ENCODE data around the gene CXCL13. TPM values are rescaled to one million over a fixed set of nuclear protein-coding genes. Genes with fewer than 3 reads are reported as not detected.

CXCL13 gene
- total RNA-seq, 1 experiment from 2014 or later: not detected

- TF ChIP-seq ATF2 (CRISPR knock-in tag; IDR thresholded peaks at IDR 0.05; ENCODE audit: borderline replicate concordance, low read depth) (no peak), ZNF512 (CRISPR knock-in tag; IDR thresholded peaks at IDR 0.05; ENCODE audit: borderline replicate concordance) (no peak), CREM (CRISPR knock-in tag; IDR thresholded peaks at IDR 0.05) (no peak), ATF1 (CRISPR knock-in tag; IDR thresholded peaks at IDR 0.05) (no peak)
- TF ChIP-seq, protein P1, sequence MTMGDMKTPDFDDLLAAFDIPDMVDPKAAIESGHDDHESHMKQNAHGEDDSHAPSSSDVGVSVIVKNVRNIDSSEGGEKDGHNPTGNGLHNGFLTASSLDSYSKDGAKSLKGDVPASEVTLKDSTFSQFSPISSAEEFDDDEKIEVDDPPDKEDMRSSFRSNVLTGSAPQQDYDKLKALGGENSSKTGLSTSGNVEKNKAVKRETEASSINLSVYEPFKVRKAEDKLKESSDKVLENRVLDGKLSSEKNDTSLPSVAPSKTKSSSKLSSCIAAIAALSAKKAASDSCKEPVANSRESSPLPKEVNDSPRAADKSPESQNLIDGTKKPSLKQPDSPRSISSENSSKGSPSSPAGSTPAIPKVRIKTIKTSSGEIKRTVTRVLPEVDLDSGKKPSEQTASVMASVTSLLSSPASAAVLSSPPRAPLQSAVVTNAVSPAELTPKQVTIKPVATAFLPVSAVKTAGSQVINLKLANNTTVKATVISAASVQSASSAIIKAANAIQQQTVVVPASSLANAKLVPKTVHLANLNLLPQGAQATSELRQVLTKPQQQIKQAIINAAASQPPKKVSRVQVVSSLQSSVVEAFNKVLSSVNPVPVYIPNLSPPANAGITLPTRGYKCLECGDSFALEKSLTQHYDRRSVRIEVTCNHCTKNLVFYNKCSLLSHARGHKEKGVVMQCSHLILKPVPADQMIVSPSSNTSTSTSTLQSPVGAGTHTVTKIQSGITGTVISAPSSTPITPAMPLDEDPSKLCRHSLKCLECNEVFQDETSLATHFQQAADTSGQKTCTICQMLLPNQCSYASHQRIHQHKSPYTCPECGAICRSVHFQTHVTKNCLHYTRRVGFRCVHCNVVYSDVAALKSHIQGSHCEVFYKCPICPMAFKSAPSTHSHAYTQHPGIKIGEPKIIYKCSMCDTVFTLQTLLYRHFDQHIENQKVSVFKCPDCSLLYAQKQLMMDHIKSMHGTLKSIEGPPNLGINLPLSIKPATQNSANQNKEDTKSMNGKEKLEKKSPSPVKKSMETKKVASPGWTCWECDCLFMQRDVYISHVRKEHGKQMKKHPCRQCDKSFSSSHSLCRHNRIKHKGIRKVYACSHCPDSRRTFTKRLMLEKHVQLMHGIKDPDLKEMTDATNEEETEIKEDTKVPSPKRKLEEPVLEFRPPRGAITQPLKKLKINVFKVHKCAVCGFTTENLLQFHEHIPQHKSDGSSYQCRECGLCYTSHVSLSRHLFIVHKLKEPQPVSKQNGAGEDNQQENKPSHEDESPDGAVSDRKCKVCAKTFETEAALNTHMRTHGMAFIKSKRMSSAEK (CRISPR knock-in tag; IDR thresholded peaks at IDR 0.05; ENCODE audit: borderline replicate concordance): no peak
These were observed 15.6 kb downstream of the CXCL13 start (continued) for GRCh38 chr4:77621254-77621653.

- H3K4me3 Mint-ChIP-seq: no peak overlapping the region
- no peak for TF ChIP-seq IRF2 (CRISPR knock-in tag; IDR thresholded peaks at IDR 0.05; ENCODE audit: borderline replicate concordance, low read depth)
These were observed 17.5 kb downstream of the CXCL13 start for GRCh38 chr4:77623091-77623490.

DNA sequence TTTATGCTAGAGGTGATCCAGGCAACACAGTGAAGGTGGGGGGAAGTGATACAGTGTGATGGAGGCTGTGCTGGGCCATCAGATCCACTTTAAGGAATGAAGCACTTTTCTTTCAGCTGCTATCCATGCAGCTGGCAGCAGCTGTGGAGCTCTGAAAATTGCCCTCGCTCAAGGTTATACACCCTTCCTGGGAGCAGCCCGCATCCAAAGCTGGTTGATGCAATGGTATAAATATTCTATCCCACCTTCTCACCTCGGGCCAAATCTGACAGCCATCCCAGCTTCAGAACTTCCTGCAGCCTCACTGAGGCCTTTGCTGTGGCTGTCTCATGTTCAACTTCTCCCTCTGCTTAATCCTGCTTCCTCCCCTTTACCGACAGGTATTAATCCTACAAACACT, 18.6 kb downstream of the CXCL13 start:
- no peaks in the 10 kb centered on the region for H3K27me3 Mint-ChIP-seq (ENCODE audit: low read depth)
- no peaks in the 10 kb centered on the region for H3K36me3 Mint-ChIP-seq
- H3K4me1 Mint-ChIP-seq: no peaks in the 10 kb centered on the region; the same call in 1 of the 2 replicates
- no peak overlapping the region for H3K27ac Mint-ChIP-seq
- DNase-seq (ENCODE audit: low spot score) (no peak), ATAC-seq (no peak)
- ChIA-PET CTCF (interaction anchor here (1.5 kb wide), 1 partner anchor 74 kb away, joined by 3 read pairs; no protein-coding TSS in a partner anchor), POLR2A (no interaction called here)
- H3K4me3 Mint-ChIP-seq: no peak overlapping the region
- H3K9me3 Mint-ChIP-seq: no peaks in the 10 kb centered on the region
- TF ChIP-seq E2F5 (CRISPR knock-in tag; IDR thresholded peaks at IDR 0.05): no peak
- no peak for TF ChIP-seq TEAD4 (CRISPR knock-in tag; IDR thresholded peaks at IDR 0.05)
- TF ChIP-seq JUN (CRISPR knock-in tag; IDR thresholded peaks at IDR 0.05): no peak
- no peak for TF ChIP-seq MXD4 (CRISPR knock-in tag; IDR thresholded peaks at IDR 0.05; ENCODE audit: borderline replicate concordance)
- TF ChIP-seq ATF2 (CRISPR knock-in tag; IDR thresholded peaks at IDR 0.05; ENCODE audit: borderline replicate concordance, low read depth): no peak
- TF ChIP-seq ESRRA (CRISPR knock-in tag; IDR thresholded peaks at IDR 0.05; ENCODE audit: borderline replicate concordance): no peak
- TF ChIP-seq, protein P2, sequence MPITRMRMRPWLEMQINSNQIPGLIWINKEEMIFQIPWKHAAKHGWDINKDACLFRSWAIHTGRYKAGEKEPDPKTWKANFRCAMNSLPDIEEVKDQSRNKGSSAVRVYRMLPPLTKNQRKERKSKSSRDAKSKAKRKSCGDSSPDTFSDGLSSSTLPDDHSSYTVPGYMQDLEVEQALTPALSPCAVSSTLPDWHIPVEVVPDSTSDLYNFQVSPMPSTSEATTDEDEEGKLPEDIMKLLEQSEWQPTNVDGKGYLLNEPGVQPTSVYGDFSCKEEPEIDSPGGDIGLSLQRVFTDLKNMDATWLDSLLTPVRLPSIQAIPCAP (CRISPR knock-in tag; IDR thresholded peaks at IDR 0.05): no peak
- TF ChIP-seq FOXK1 (CRISPR knock-in tag; IDR thresholded peaks at IDR 0.05): no peak
- TF ChIP-seq, protein P3, sequence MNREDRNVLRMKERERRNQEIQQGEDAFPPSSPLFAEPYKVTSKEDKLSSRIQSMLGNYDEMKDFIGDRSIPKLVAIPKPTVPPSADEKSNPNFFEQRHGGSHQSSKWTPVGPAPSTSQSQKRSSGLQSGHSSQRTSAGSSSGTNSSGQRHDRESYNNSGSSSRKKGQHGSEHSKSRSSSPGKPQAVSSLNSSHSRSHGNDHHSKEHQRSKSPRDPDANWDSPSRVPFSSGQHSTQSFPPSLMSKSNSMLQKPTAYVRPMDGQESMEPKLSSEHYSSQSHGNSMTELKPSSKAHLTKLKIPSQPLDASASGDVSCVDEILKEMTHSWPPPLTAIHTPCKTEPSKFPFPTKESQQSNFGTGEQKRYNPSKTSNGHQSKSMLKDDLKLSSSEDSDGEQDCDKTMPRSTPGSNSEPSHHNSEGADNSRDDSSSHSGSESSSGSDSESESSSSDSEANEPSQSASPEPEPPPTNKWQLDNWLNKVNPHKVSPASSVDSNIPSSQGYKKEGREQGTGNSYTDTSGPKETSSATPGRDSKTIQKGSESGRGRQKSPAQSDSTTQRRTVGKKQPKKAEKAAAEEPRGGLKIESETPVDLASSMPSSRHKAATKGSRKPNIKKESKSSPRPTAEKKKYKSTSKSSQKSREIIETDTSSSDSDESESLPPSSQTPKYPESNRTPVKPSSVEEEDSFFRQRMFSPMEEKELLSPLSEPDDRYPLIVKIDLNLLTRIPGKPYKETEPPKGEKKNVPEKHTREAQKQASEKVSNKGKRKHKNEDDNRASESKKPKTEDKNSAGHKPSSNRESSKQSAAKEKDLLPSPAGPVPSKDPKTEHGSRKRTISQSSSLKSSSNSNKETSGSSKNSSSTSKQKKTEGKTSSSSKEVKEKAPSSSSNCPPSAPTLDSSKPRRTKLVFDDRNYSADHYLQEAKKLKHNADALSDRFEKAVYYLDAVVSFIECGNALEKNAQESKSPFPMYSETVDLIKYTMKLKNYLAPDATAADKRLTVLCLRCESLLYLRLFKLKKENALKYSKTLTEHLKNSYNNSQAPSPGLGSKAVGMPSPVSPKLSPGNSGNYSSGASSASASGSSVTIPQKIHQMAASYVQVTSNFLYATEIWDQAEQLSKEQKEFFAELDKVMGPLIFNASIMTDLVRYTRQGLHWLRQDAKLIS (CRISPR knock-in tag; IDR thresholded peaks at IDR 0.05; ENCODE audit: borderline replicate concordance): no peak
- no peak for TF ChIP-seq ZNF219 (CRISPR knock-in tag; IDR thresholded peaks at IDR 0.05; ENCODE audit: borderline replicate concordance)
- TF ChIP-seq, protein P4, sequence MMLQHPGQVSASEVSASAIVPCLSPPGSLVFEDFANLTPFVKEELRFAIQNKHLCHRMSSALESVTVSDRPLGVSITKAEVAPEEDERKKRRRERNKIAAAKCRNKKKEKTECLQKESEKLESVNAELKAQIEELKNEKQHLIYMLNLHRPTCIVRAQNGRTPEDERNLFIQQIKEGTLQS (CRISPR knock-in tag; conservative IDR thresholded peaks at IDR 0.05): no peak
- TF ChIP-seq ZNF263 (CRISPR knock-in tag; IDR thresholded peaks at IDR 0.05; ENCODE audit: low read depth): no peak
- TF ChIP-seq TP53 (CRISPR knock-in tag; IDR thresholded peaks at IDR 0.05): no peak

More at GRCh38 chr4:77623091-77623490, 17.5 kb downstream of the CXCL13 start:
- ChIA-PET POLR2A (no interaction called here), CTCF (interaction anchor here (1.5 kb wide), 1 partner anchor 75 kb away, joined by 3 read pairs; no protein-coding TSS in a partner anchor)
- ATAC-seq: no peak
- no peak for DNase-seq (ENCODE audit: low spot score)
- no peaks in the 10 kb centered on the region for H3K36me3 Mint-ChIP-seq
- no peaks in the 10 kb centered on the region for H3K27me3 Mint-ChIP-seq (ENCODE audit: low read depth)
- no peaks in the 10 kb centered on the region for H3K9me3 Mint-ChIP-seq
- H3K27ac Mint-ChIP-seq: no peak overlapping the region
- peaks cover 8% of the 10 kb centered on the region for H3K4me1 Mint-ChIP-seq
